IPS-15b (cell line): Measurements from ENCODE around the gene WDR91.

Experiments used
- H3K27me3 ChIP-seq: one replicate; pipeline ENCODE4 v1.6.1; 2013; ENCODE audit warnings: low read length; ENCODE audit not compliant: control insufficient read depth, insufficient read depth
- H3K36me3 ChIP-seq: one replicate; pipeline ENCODE4 v1.6.1; 2013; ENCODE audit warnings: low read length; ENCODE audit not compliant: control insufficient read depth, insufficient read depth
- H3K4me1 ChIP-seq: one replicate; pipeline ENCODE4 v1.6.1; 2013; ENCODE audit warnings: mild to moderate bottlenecking, low read length; ENCODE audit not compliant: control insufficient read depth, insufficient read depth
- H3K4me3 ChIP-seq: one replicate; pipeline ENCODE4 v1.5.1; 2013; ENCODE audit warnings: low read depth, low read length
- H3K9ac ChIP-seq: one replicate; pipeline ENCODE4 v1.6.1; 2013; ENCODE audit warnings: low read depth, mild to moderate bottlenecking, low read length
- H3K9me3 ChIP-seq: one replicate; pipeline ENCODE4 v1.6.1; 2013; ENCODE audit warnings: mild to moderate bottlenecking, low read length; ENCODE audit not compliant: control insufficient read depth, insufficient read depth

Gene WDR91

DNA sequence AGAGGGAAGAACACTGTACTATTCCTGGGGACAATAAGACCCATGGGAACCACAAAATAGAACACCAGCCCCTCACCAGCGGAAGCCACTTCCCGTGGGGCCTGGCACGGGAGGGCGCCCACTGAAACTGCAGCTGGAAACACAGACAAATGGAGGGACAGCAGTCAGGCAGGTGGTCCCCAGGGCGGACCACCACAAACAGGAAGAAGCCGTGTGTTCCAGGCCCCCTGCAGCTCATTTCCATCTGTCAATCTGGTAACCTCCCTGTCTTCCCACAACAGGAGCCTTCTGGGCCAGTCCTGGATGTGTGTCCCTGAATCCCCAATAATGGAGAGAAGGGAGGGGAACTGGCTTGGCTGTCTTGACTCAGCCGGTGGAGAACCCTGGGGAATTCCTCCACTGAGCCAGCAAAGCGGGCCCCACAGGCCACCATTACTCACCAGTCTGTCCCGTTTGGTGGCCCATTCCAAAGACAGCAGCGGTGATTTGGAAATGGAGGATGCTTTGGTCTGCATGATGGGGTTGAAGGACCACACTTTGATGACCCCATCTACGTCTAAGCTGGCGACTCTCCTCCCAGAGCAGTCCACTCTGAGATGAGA lies 16.7 kb downstream of the WDR91 start:
- H3K9me3 ChIP-seq, result no peaks in the 10 kb centered on the region
- no peaks in the 10 kb centered on the region for H3K4me1 ChIP-seq
- H3K36me3 ChIP-seq, result peaks cover 20% of the 10 kb centered on the region
- H3K27me3 ChIP-seq, result no peaks in the 10 kb centered on the region
- no peak overlapping the region for H3K4me3 ChIP-seq
- no peak overlapping the region for H3K9ac ChIP-seq

DNA sequence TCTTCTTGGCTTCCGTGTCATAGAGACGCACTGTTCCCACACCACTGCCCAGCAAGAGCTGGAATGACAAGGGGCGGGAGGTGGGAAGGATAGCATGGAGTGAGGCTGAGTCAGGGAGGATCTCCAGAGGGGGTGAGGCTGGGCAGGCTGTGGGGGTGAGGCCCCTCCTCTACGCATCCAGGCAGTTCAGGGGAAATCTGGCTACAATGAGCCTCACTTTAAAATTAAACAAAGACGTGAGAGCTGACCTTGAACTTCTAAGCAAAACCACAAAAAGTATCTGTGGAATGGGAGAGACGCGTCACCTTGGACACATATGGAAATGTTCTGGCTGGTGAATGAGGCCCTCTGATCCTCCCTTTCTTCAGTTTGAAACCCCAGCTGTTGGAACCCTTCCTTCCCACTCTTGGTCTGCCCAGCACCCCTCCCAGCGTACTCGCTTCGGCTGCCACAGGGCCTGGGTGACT lies 17.7 kb downstream of the WDR91 start:
- H3K9me3 ChIP-seq, result no peaks in the 10 kb centered on the region
- no peak overlapping the region for H3K4me3 ChIP-seq
- H3K36me3 ChIP-seq, result peaks cover 20% of the 10 kb centered on the region
- no peaks in the 10 kb centered on the region for H3K4me1 ChIP-seq
- no peak overlapping the region for H3K9ac ChIP-seq
- no peaks in the 10 kb centered on the region for H3K27me3 ChIP-seq

- Histone ChIP-seq H3K9ac (no peak overlapping the region), H3K4me1 (no peaks in the 10 kb centered on the region), H3K27me3 (no peaks in the 10 kb centered on the region), H3K9me3 (no peaks in the 10 kb centered on the region), H3K4me3 (no peak overlapping the region), H3K36me3 (peaks cover 20% of the 10 kb centered on the region)
Measured at GRCh38 chr7:135192914-135193536, 18.3 kb downstream of the WDR91 start.

GRCh38 chr7:135190703-135191102 lies 20.6 kb downstream of the WDR91 start:
- H3K4me3 ChIP-seq, result no peak overlapping the region
- no peak overlapping the region for H3K9ac ChIP-seq
- H3K36me3 ChIP-seq, result peaks cover 19% of the 10 kb centered on the region
- H3K27me3 ChIP-seq, result no peaks in the 10 kb centered on the region
- no peaks in the 10 kb centered on the region for H3K4me1 ChIP-seq
- H3K9me3 ChIP-seq, result no peaks in the 10 kb centered on the region

- Histone ChIP-seq H3K4me3 (no peak overlapping the region), H3K9me3 (no peaks in the 10 kb centered on the region), H3K27me3 (no peaks in the 10 kb centered on the region), H3K36me3 (peaks cover 24% of the 10 kb centered on the region), H3K4me1 (no peaks in the 10 kb centered on the region), H3K9ac (no peak overlapping the region)
Measured at GRCh38 chr7:135189961-135190360, 21.4 kb downstream of the WDR91 start.

GRCh38 chr7:135189221-135189662 lies 22.1 kb downstream of the WDR91 start:
- Histone ChIP-seq H3K9me3 (no peaks in the 10 kb centered on the region), H3K9ac (no peak overlapping the region), H3K4me1 (no peaks in the 10 kb centered on the region), H3K4me3 (no peak overlapping the region), H3K36me3 (peaks cover 19% of the 10 kb centered on the region), H3K27me3 (no peaks in the 10 kb centered on the region)

DNA sequence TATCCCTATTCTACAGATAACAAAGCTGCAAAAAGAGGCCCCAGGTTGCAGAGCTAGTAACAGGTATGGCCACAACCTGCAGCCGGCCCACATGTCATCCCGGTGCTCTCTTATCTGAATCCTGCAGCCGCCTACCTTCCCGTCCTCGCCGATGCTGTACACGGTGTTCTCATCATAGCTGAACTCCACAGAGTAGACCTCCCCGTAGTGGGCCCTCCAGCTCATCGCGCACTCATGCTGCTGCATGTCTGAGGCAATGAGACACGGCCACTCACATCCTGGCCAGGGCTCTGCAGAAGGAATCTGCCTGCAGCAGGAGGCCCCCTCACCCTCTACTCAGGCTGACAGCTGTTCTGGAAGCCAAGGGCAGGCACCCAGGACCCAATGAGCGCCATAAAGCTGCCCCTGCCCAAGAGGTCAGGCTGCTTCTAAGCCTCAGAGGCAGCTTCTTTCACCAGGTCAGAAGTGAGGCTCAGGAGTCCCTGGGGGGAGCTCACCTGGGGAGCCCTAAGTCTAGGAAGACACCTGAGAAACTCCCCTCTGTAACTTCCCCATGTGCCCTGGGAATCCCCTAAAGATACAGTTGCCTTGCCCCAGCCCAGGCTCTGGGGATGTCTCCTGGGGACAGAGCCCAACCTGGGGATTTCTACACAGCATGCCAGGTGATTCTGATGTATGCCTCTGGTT lies 22.9 kb downstream of the WDR91 start:
- Histone ChIP-seq H3K27me3 (no peaks in the 10 kb centered on the region), H3K36me3 (peaks cover 20% of the 10 kb centered on the region), H3K9me3 (no peaks in the 10 kb centered on the region), H3K4me1 (no peaks in the 10 kb centered on the region), H3K4me3 (no peak overlapping the region), H3K9ac (no peak overlapping the region)

DNA sequence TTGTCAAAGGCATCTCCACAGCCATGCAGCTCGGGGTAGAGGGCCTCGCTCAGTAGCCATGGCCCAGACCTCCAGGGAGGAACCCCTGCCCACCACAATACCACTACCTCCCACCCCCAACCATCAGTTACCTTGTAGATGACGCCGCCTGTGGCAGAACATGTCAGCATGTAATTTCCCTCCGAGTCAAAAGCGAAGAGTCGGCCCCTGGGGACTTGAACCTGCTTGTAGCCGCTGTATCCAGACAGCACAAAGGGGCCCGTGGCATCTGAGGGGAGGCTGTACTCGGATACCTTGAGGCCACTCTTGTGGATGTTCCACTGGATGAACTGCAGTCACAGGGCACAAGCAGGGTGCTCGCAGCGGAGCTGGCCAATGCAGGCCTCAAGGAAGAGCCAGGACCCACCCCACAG lies 24.5 kb downstream of the WDR91 start:
- H3K9me3 ChIP-seq, result peaks cover under 1% of the 10 kb centered on the region
- no peak overlapping the region for H3K9ac ChIP-seq
- no peaks in the 10 kb centered on the region for H3K4me1 ChIP-seq
- no peaks in the 10 kb centered on the region for H3K27me3 ChIP-seq
- no peak overlapping the region for H3K4me3 ChIP-seq
- peaks cover 18% of the 10 kb centered on the region for H3K36me3 ChIP-seq

DNA sequence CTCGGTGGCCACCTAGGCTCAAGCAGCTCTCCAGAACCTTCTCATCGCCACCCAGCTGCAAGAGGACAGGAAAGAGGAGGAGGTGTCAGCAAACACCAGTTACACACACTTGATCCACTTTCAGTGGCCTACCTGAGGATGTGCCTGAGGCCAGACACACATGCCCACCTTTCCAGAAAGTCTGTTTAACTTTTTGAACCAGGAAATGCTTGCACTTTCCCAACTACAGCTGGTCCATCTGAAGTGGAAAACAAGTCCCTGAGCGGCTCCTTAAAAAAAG lies 25.1 kb downstream of the WDR91 start:
- Histone ChIP-seq H3K36me3 (peaks cover 18% of the 10 kb centered on the region), H3K27me3 (no peaks in the 10 kb centered on the region), H3K9ac (no peak overlapping the region), H3K9me3 (peaks cover 5% of the 10 kb centered on the region), H3K4me1 (no peaks in the 10 kb centered on the region), H3K4me3 (no peak overlapping the region)

GRCh38 chr7:135185471-135186260 lies 25.7 kb downstream of the WDR91 start:
- Histone ChIP-seq H3K27me3 (no peaks in the 10 kb centered on the region), H3K36me3 (peaks cover 18% of the 10 kb centered on the region), H3K9ac (no peak overlapping the region), H3K9me3 (peaks cover 9% of the 10 kb centered on the region), H3K4me1 (no peaks in the 10 kb centered on the region), H3K4me3 (no peak overlapping the region)

DNA sequence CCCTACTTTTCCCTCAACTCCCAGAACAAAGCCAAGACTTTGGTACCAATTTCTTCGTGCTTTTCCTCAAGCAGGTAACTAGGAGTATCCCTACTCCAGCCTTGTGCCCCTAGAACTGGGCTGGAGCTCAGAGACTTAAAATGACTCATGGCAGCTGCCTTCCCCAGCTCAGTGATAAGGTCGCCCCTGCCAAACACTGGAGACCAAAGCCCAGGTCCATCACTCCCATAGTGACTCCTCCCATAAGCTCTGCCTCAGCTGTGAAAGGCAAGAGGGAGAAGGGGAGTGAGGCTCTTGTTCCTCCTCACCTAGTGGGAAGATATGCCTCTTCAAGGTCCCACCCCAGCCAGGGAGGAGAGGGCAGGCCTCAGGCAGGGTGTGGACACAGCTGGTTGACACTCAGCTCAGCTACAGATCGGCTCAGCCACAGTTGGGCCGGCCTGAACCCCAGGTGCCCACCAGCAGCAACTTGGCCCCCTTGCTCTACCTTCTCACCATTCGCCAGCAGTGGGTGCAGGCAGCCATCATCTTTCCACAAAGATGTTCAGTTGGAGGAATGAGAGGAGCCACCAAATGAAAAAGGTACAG lies 27.0 kb downstream of the WDR91 start:
- no peak overlapping the region for H3K4me3 ChIP-seq
- no peaks in the 10 kb centered on the region for H3K27me3 ChIP-seq
- H3K9ac ChIP-seq, result no peak overlapping the region
- H3K36me3 ChIP-seq, result peaks cover 18% of the 10 kb centered on the region
- H3K4me1 ChIP-seq, result no peaks in the 10 kb centered on the region
- H3K9me3 ChIP-seq, result peaks cover 12% of the 10 kb centered on the region
